HEK293 (cell line): ENCODE results near the gene ZNF296.

Source experiments
- AEBP2 ChIP-seq: fragments of 450-650 bp; formaldehyde crosslinking; IDR thresholded peaks from 2 replicates; pipeline ENCODE4 v1.5.1; 2016; ENCODE audit warnings: missing biosample characterization, missing genetic modification characterization, borderline replicate concordance
- BCL11B ChIP-seq: fragments of 450-650 bp; formaldehyde crosslinking; IDR thresholded peaks from 2 replicates; pipeline ENCODE4 v1.5.1; 2016; ENCODE audit warnings: low read depth, missing biosample characterization, missing genetic modification characterization
- KLF10 ChIP-seq: fragments of 450-650 bp; IDR thresholded peaks from 2 replicates; pipeline ENCODE4 v1.5.1; 2018; ENCODE audit warnings: missing biosample characterization, mild to moderate bottlenecking, missing genetic modification characterization
- KLF9 ChIP-seq: fragments of 450-650 bp; formaldehyde crosslinking; IDR thresholded peaks from 2 replicates; pipeline ENCODE4 v1.5.1; 2016; ENCODE audit warnings: missing biosample characterization, missing genetic modification characterization, low read depth
- MEIS1 ChIP-seq: sonication (generic); formaldehyde crosslinking; IDR thresholded peaks from 2 replicates; pipeline ENCODE4 v1.8.1; 2022; ENCODE audit warnings: missing genetic modification reagents, mild to moderate bottlenecking, borderline replicate concordance
- SALL2 ChIP-seq: fragments of 450-650 bp; formaldehyde crosslinking; IDR thresholded peaks from 2 replicates; pipeline ENCODE4 v1.5.0; 2017; ENCODE audit warnings: missing biosample characterization, mild to moderate bottlenecking, missing genetic modification characterization, borderline replicate concordance
- SCRT2 ChIP-seq: fragments of 450-650 bp; formaldehyde crosslinking; IDR thresholded peaks from 2 replicates; pipeline ENCODE4 v1.5.1; 2016; ENCODE audit warnings: missing biosample characterization, missing genetic modification characterization
- YY2 ChIP-seq: fragments of 450-650 bp; formaldehyde crosslinking; IDR thresholded peaks from 2 replicates; pipeline ENCODE4 v1.5.1; 2016; ENCODE audit warnings: missing biosample characterization, missing genetic modification characterization
- ZBTB17 ChIP-seq: fragments of 450-650 bp; formaldehyde crosslinking; IDR thresholded peaks from 2 replicates; pipeline ENCODE4 v1.5.1; 2016; ENCODE audit warnings: missing biosample characterization, missing genetic modification characterization
- ZBTB48 ChIP-seq: fragments of 450-650 bp; formaldehyde crosslinking; IDR thresholded peaks from 2 replicates; pipeline ENCODE4 v1.5.1; 2016; ENCODE audit warnings: missing biosample characterization, missing genetic modification characterization
- ZFP69B ChIP-seq: fragments of 450-650 bp; formaldehyde crosslinking; IDR thresholded peaks from 2 replicates; pipeline ENCODE4 v1.5.1; 2016; ENCODE audit warnings: missing biosample characterization, missing genetic modification characterization
- ZIC2 ChIP-seq: fragments of 450-650 bp; formaldehyde crosslinking; IDR thresholded peaks from 2 replicates; pipeline ENCODE4 v1.5.1; 2016; ENCODE audit warnings: missing biosample characterization, missing genetic modification characterization
- ZNF155 ChIP-seq: fragments of 450-650 bp; formaldehyde crosslinking; IDR thresholded peaks from 2 replicates; pipeline ENCODE4 v1.5.1; 2016; ENCODE audit warnings: missing biosample characterization, missing genetic modification characterization
- ZNF19 ChIP-seq: fragments of 450-650 bp; formaldehyde crosslinking; IDR thresholded peaks from 2 replicates; pipeline ENCODE4; 2016; ENCODE audit warnings: missing biosample characterization, missing genetic modification characterization, low read depth
- ZNF274 ChIP-seq, 2 experiments: fragments of 200-500 bp in 1 of 2; fragments of 450-650 bp in 1 of 2; sonication (Bioruptor generic) in 1 of 2; formaldehyde crosslinking in 1 of 2; IDR thresholded peaks; 2 replicates each; pipeline versions ENCODE4 v1.5.1 to v1.6.1; 2014 to 2016; ENCODE audit warnings: borderline replicate concordance in 1 of 2, inconsistent platforms in 1 of 2, low read length in 1 of 2, missing biosample characterization in 1 of 2, missing genetic modification characterization in 1 of 2
- ZNF335 ChIP-seq: fragments of 450-650 bp; formaldehyde crosslinking; conservative IDR thresholded peaks from 2 replicates; pipeline ENCODE4 v1.5.1; 2016; ENCODE audit warnings: missing biosample characterization, missing genetic modification characterization
- ZNF473 ChIP-seq: fragments of 450-650 bp; formaldehyde crosslinking; IDR thresholded peaks from 2 replicates; pipeline ENCODE4 v1.5.1; 2017; ENCODE audit warnings: missing biosample characterization, missing genetic modification characterization
- ZNF548 ChIP-seq: fragments of 450-650 bp; formaldehyde crosslinking; IDR thresholded peaks from 2 replicates; pipeline ENCODE4 v1.5.1; 2016; ENCODE audit warnings: missing biosample characterization, missing genetic modification characterization
- ZNF580 ChIP-seq: fragments of 450-650 bp; formaldehyde crosslinking; IDR thresholded peaks from 2 replicates; pipeline ENCODE4 v1.5.1; 2016; ENCODE audit warnings: missing biosample characterization, missing genetic modification characterization
- ZNF621 ChIP-seq: fragments of 450-650 bp; formaldehyde crosslinking; IDR thresholded peaks from 2 replicates; pipeline ENCODE4 v1.5.1; 2017; ENCODE audit warnings: missing biosample characterization, missing genetic modification characterization
- ZNF664 ChIP-seq: fragments of 450-650 bp; formaldehyde crosslinking; IDR thresholded peaks from 2 replicates; pipeline ENCODE4 v1.5.1; 2016; ENCODE audit warnings: missing biosample characterization, missing genetic modification characterization
- ZNF677 ChIP-seq: fragments of 450-650 bp; IDR thresholded peaks from 2 replicates; pipeline ENCODE4 v1.5.0; 2018; ENCODE audit warnings: missing biosample characterization, mild to moderate bottlenecking, missing genetic modification characterization, moderate library complexity
- ZNF692 ChIP-seq: fragments of 450-650 bp; formaldehyde crosslinking; IDR thresholded peaks from 2 replicates; pipeline ENCODE4 v1.5.1; 2016; ENCODE audit warnings: missing biosample characterization, missing genetic modification characterization
- ZXDB ChIP-seq: fragments of 450-650 bp; formaldehyde crosslinking; IDR thresholded peaks from 2 replicates; pipeline ENCODE4 v1.5.1; 2016; ENCODE audit warnings: missing biosample characterization, missing genetic modification characterization
- TF ChIP-seq, protein P1 (sequence below): fragments of 450-650 bp; formaldehyde crosslinking; IDR thresholded peaks from 2 replicates; pipeline ENCODE4 v1.5.1; 2016; ENCODE audit warnings: missing biosample characterization, missing genetic modification characterization
- TF ChIP-seq, protein P2 (sequence below): fragments of 450-650 bp; formaldehyde crosslinking; IDR thresholded peaks from 2 replicates; pipeline ENCODE4 v1.5.1; 2017; ENCODE audit warnings: missing biosample characterization, mild to moderate bottlenecking, missing genetic modification characterization, moderate library complexity
- TF ChIP-seq, protein P3 (sequence below): fragments of 450-650 bp; formaldehyde crosslinking; IDR thresholded peaks from 2 replicates; pipeline ENCODE4 v1.5.1; 2016; ENCODE audit warnings: missing biosample characterization, missing genetic modification characterization

The ZNF296 gene

DNA sequence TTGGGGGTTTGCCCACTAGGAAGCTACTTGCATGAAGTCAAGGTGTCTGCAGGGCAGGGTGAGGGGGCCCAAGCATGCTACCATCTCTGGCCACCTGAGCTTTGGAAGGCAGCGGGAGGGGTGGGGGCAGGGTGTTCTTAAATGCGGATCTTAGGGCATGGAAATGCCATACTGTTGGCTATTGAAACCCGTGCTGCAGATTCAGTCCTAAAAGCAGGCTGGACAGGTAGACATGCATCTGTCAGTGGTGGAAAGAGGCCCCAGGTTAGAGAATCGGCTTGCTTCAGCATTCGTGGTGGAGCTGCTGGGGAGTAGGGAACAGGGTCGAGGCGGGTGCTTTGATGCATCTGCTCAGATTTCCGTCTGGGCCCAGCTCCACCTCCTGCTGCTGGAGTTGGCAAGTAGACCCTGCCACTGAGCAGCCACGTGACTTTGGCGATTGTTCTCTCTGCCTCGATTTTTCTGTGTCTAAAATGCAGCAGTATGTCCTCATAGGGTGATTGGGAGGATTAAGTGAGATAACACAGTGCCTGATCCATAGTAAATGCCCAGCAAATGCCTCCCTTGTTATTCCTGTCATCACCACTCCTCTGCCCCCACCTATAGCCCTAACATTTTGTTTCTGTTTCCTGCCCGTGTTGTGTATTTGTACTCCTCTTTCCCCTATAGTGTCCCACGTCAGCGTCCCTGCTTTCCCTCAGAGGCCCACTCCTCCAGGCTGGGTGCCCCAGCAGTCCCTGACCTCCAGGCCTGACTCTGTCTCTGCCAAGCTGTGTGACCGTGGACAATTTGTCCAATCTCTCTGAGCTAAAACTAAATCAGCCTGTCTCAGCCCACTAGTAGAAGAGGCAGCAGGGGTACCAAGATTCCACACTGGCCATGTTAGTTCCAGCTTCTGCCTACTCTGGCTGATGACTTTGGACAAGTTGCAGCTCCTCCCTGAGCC lies 22.5 kb upstream of the ZNF296 start (continued):
- TF ChIP-seq ZIC2 (0 out of 2 replicates have a peak, but pooled peaks have one; percentile 8), ZNF274 (IDR thresholded peaks at IDR 0.05; ENCODE audit: low read length) (no peak), ZNF274 (tag by site-specific recombination; IDR thresholded peaks at IDR 0.05; ENCODE audit: borderline replicate concordance) (no peak), ZNF580 (no peak), ZNF548 (tag by site-specific recombination) (no peak), SALL2 (tag by site-specific recombination) (no peak), SCRT2 (tag by site-specific recombination) (no peak), ZNF692 (tag by site-specific recombination) (0 out of 2 replicates have a peak, but pooled peaks have one; percentile 33), ZNF19 (tag by site-specific recombination) (no peak), YY2 (tag by site-specific recombination) (no peak), KLF9 (tag by site-specific recombination) (no peak), ZBTB48 (tag by site-specific recombination) (no peak), ZNF335 (tag by site-specific recombination) (no peak), ZFP69B (tag by site-specific recombination) (peak; percentile 41; the same call in 1 of the 2 replicates), ZNF664 (tag by site-specific recombination) (peak; percentile 99), ZNF473 (tag by site-specific recombination) (no peak), BCL11B (tag by site-specific recombination) (no peak), AEBP2 (tag by site-specific recombination) (no peak), MEIS1 (CRISPR knock-in tag) (no peak), ZXDB (tag by site-specific recombination) (no peak), KLF10 (no peak), ZNF621 (tag by site-specific recombination) (no peak), ZNF677 (tag by site-specific recombination) (no peak), ZBTB17 (tag by site-specific recombination) (peak; percentile 68), ZNF155 (tag by site-specific recombination) (no peak)
- TF ChIP-seq, protein P1, sequence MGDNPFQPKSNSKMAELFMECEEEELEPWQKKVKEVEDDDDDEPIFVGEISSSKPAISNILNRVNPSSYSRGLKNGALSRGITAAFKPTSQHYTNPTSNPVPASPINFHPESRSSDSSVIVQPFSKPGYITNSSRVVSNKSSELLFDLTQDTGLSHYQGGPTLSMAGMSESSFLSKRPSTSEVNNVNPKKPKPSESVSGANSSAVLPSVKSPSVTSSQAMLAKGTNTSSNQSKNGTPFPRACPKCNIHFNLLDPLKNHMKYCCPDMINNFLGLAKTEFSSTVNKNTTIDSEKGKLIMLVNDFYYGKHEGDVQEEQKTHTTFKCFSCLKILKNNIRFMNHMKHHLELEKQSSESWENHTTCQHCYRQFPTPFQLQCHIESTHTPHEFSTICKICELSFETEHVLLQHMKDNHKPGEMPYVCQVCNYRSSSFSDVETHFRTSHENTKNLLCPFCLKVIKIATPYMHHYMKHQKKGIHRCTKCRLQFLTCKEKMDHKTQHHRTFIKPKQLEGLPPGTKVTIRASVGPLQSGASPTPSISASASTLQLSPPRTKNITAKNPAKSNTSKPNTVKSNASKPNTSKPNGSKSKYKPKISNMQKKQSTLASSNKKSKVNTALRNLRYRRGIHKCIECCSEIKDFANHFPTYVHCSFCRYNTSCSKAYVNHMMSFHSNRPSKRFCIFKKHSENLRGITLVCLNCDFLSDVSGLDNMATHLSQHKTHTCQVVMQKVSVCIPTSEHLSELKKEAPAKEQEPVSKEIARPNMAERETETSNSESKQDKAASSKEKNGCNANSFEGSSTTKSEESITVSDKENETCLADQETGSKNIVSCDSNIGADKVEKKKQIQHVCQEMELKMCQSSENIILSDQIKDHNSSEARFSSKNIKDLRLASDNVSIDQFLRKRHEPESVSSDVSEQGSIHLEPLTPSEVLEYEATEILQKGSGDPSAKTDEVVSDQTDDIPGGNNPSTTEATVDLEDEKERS (tag by site-specific recombination): no peak
- TF ChIP-seq, protein P2, sequence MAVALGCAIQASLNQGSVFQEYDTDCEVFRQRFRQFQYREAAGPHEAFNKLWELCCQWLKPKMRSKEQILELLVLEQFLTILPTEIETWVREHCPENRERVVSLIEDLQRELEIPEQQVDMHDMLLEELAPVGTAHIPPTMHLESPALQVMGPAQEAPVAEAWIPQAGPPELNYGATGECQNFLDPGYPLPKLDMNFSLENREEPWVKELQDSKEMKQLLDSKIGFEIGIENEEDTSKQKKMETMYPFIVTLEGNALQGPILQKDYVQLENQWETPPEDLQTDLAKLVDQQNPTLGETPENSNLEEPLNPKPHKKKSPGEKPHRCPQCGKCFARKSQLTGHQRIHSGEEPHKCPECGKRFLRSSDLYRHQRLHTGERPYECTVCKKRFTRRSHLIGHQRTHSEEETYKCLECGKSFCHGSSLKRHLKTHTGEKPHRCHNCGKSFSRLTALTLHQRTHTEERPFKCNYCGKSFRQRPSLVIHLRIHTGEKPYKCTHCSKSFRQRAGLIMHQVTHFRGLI (tag by site-specific recombination): no peak
- TF ChIP-seq, protein P3, sequence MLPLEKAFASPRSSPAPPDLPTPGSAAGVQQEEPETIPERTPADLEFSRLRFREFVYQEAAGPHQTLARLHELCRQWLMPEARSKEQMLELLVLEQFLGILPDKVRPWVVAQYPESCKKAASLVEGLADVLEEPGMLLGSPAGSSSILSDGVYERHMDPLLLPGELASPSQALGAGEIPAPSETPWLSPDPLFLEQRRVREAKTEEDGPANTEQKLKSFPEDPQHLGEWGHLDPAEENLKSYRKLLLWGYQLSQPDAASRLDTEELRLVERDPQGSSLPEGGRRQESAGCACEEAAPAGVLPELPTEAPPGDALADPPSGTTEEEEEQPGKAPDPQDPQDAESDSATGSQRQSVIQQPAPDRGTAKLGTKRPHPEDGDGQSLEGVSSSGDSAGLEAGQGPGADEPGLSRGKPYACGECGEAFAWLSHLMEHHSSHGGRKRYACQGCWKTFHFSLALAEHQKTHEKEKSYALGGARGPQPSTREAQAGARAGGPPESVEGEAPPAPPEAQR (tag by site-specific recombination): no peak
